Non-pigmented ciliary epithelial cell (primary cell): Measurements from ENCODE around the gene SYS1.

ENCODE experiments used
- DNase-seq: peaks from one replicate; pipeline ENCODE4 v3.0.0-alpha.2; 2010; ENCODE audit warnings: low read depth

The SYS1 gene

GRCh38 chr20:45358282-45359068 lies 4.5 kb upstream of the SYS1 start:
- DNase-seq, result no peak

GRCh38 chr20:45359069-45359405 lies 3.9 kb upstream of the SYS1 start:
- no peak for DNase-seq

- no peak for DNase-seq
Observed at GRCh38 chr20:45359406-45360148, 3.4 kb upstream of the SYS1 start.

- DNase-seq, result no peak
Observed at GRCh38 chr20:45361793-45362192, 1.2 kb upstream of the SYS1 start.

GRCh38 chr20:45363611-45364492 lies 896 bp downstream of the SYS1 start:
- no peak for DNase-seq

- no peak for DNase-seq
Observed at GRCh38 chr20:45365444-45365970, 2.6 kb downstream of the SYS1 start.

GRCh38 chr20:45366192-45366591 lies 3.2 kb downstream of the SYS1 start:
- DNase-seq, result no peak

GRCh38 chr20:45366631-45367030 lies 3.7 kb downstream of the SYS1 start:
- no peak for DNase-seq

GRCh38 chr20:45367126-45367525 lies 4.2 kb downstream of the SYS1 start:
- no peak for DNase-seq

GRCh38 chr20:45368221-45368980 lies 5.4 kb downstream of the SYS1 start:
- DNase-seq, result no peak

GRCh38 chr20:45370571-45371160 lies 7.7 kb downstream of the SYS1 start:
- DNase-seq, result no peak

GRCh38 chr20:45372241-45372640 lies 9.3 kb downstream of the SYS1 start:
- no peak for DNase-seq

GRCh38 chr20:45372646-45373352 lies 9.8 kb downstream of the SYS1 start:
- DNase-seq, result no peak

- DNase-seq, result no peak
Observed at GRCh38 chr20:45373353-45374100, 10.6 kb downstream of the SYS1 start.

- DNase-seq, result no peak
Observed at GRCh38 chr20:45374101-45374467, 11.1 kb downstream of the SYS1 start.

- DNase-seq, result no peak
Observed at GRCh38 chr20:45374966-45375365, 12.0 kb downstream of the SYS1 start.

- DNase-seq, result no peak
Observed at GRCh38 chr20:45377269-45377668, 14.3 kb downstream of the SYS1 start.

GRCh38 chr20:45378191-45378590 lies 15.2 kb downstream of the SYS1 start, which contains the start of gene TP53TG5:
Gene TP53TG5, minus strand, starts transcription at chr20:45378325. Its CDS starts 89 bp downstream, at chr20:45378236.
- no peak for DNase-seq

GRCh38 chr20:45387274-45387673 lies 24.3 kb downstream of the SYS1 start:
- DNase-seq, result no peak

- no peak for DNase-seq
Observed at GRCh38 chr20:45390931-45391330, 28.0 kb downstream of the SYS1 start.
